Ammon's horn (tissue), 1 donor: ENCODE data around the gene NDUFB6.
"Not testable (repeated sequence)": the region's sequence is repeated elsewhere in the genome, so short reads cannot be mapped to it uniquely, and the experiment has no call there.

ENCODE experiments used
- DNase-seq: peaks from one replicate; pipeline ENCODE4 v3.0.0-alpha.2; 2016; ENCODE audit warnings: low spot score

NDUFB6 gene

GRCh38 chr9:32572900-32573523 lies at the start of gene NDUFB6:
NDUFB6 (minus strand) TSS chr9:32573159; CDS start chr9:32573060, 99 bp downstream.
- DNase-seq = peak; percentile 95

GRCh38 chr9:32618261-32618660 lies 45.3 kb upstream of the NDUFB6 start:
- DNase-seq = no peak

- DNase-seq = no peak
These were observed 33.9 kb upstream of the NDUFB6 start for GRCh38 chr9:32606811-32607210.

GRCh38 chr9:32603914-32604852 lies 31.2 kb upstream of the NDUFB6 start:
- no peak for DNase-seq

- DNase-seq = not testable (repeated sequence)
These were observed 26.1 kb upstream of the NDUFB6 start for GRCh38 chr9:32599021-32599420.

- no peak for DNase-seq
These were observed 24.0 kb upstream of the NDUFB6 start for GRCh38 chr9:32596936-32597335.

- DNase-seq = no peak
These were observed 23.3 kb upstream of the NDUFB6 start for GRCh38 chr9:32596096-32596865.

- no peak for DNase-seq
These were observed 17.9 kb upstream of the NDUFB6 start for GRCh38 chr9:32590898-32591297.

GRCh38 chr9:32590476-32590875 lies 17.5 kb upstream of the NDUFB6 start:
- no peak for DNase-seq

- peak; percentile 67 for DNase-seq
These were observed 16.2 kb upstream of the NDUFB6 start for GRCh38 chr9:32589083-32589723.

- DNase-seq = no peak
These were observed 14.9 kb upstream of the NDUFB6 start for GRCh38 chr9:32587901-32588300.

- DNase-seq = no peak
These were observed 11.8 kb upstream of the NDUFB6 start for GRCh38 chr9:32584784-32585183.

- peak; percentile 69 for DNase-seq
These were observed 8.7 kb upstream of the NDUFB6 start for GRCh38 chr9:32581512-32582143.

- DNase-seq = no peak
These were observed 7.8 kb upstream of the NDUFB6 start for GRCh38 chr9:32580631-32581300.

GRCh38 chr9:32579706-32580331 lies 6.9 kb upstream of the NDUFB6 start:
- DNase-seq = peak; percentile 79

- DNase-seq = no peak
These were observed 6.0 kb upstream of the NDUFB6 start for GRCh38 chr9:32578976-32579375.

- DNase-seq = no peak
These were observed 4.4 kb upstream of the NDUFB6 start for GRCh38 chr9:32577316-32577715.

- no peak for DNase-seq
These were observed 1.9 kb upstream of the NDUFB6 start for GRCh38 chr9:32574858-32575257.

- no peak for DNase-seq
These were observed 862 bp upstream of the NDUFB6 start for GRCh38 chr9:32573821-32574220.
